Activated naive CD8-positive, alpha-beta T cell (primary cell): ENCODE measurements around the gene PTPRN2.

ENCODE experiments used
- H3K27ac Mint-ChIP-seq: one replicate; pipeline ENCODE4 v1.8.0; 2021; ENCODE audit warnings: mixed read lengths
- H3K27me3 Mint-ChIP-seq: one replicate; pipeline ENCODE4 v1.8.0; 2021; ENCODE audit warnings: mixed read lengths
- H3K36me3 Mint-ChIP-seq: one replicate; pipeline ENCODE4 v1.8.0; 2021; ENCODE audit warnings: mixed read lengths
- H3K4me1 Mint-ChIP-seq: one replicate; pipeline ENCODE4 v1.8.0; 2021; ENCODE audit warnings: low read depth, mixed read lengths
- H3K4me3 Mint-ChIP-seq: one replicate; pipeline ENCODE4 v1.8.0; 2021; ENCODE audit warnings: mild to moderate bottlenecking, mixed read lengths
- H3K9me3 Mint-ChIP-seq: one replicate; pipeline ENCODE4 v1.8.0; 2021; ENCODE audit warnings: low read depth, mixed read lengths

PTPRN2 gene

GRCh38 chr7:157955348-157955999 lies 632.1 kb downstream of the PTPRN2 start:
- no peaks in the 10 kb centered on the region for H3K4me1 Mint-ChIP-seq
- H3K27ac Mint-ChIP-seq = no peak overlapping the region
- peaks cover 6% of the 10 kb centered on the region for H3K27me3 Mint-ChIP-seq
- H3K4me3 Mint-ChIP-seq = no peak overlapping the region
- H3K9me3 Mint-ChIP-seq = no peaks in the 10 kb centered on the region
- H3K36me3 Mint-ChIP-seq = no peaks in the 10 kb centered on the region

- no peaks in the 10 kb centered on the region for H3K36me3 Mint-ChIP-seq
- H3K27me3 Mint-ChIP-seq = peaks cover 6% of the 10 kb centered on the region
- H3K4me3 Mint-ChIP-seq = no peak overlapping the region
- H3K4me1 Mint-ChIP-seq = no peaks in the 10 kb centered on the region
- no peaks in the 10 kb centered on the region for H3K9me3 Mint-ChIP-seq
- H3K27ac Mint-ChIP-seq = no peak overlapping the region
Measured at GRCh38 chr7:157954901-157955300, 632.7 kb downstream of the PTPRN2 start.

- Mint-ChIP-seq H3K4me1 (no peaks in the 10 kb centered on the region), H3K9me3 (peaks cover 4% of the 10 kb centered on the region), H3K4me3 (no peak overlapping the region), H3K27ac (no peak overlapping the region), H3K27me3 (peaks cover 6% of the 10 kb centered on the region), H3K36me3 (no peaks in the 10 kb centered on the region)
Measured at GRCh38 chr7:157952841-157953645, 634.6 kb downstream of the PTPRN2 start.

- Mint-ChIP-seq H3K36me3 (no peaks in the 10 kb centered on the region), H3K4me3 (no peak overlapping the region)
Measured at GRCh38 chr7:157952050-157952667, 635.5 kb downstream of the PTPRN2 start.

GRCh38 chr7:157951300-157952049 lies 636.1 kb downstream of the PTPRN2 start:
- no peaks in the 10 kb centered on the region for H3K36me3 Mint-ChIP-seq
- peaks cover 14% of the 10 kb centered on the region for H3K9me3 Mint-ChIP-seq
- H3K4me3 Mint-ChIP-seq = no peak overlapping the region
- no peak overlapping the region for H3K27ac Mint-ChIP-seq
- peaks cover 6% of the 10 kb centered on the region for H3K27me3 Mint-ChIP-seq
- no peaks in the 10 kb centered on the region for H3K4me1 Mint-ChIP-seq

More at GRCh38 chr7:157952050-157952667, 635.5 kb downstream of the PTPRN2 start:
- Mint-ChIP-seq H3K27ac (no peak overlapping the region), H3K4me1 (no peaks in the 10 kb centered on the region), H3K27me3 (peaks cover 6% of the 10 kb centered on the region), H3K9me3 (peaks cover 10% of the 10 kb centered on the region)

- H3K27me3 Mint-ChIP-seq = peaks cover 6% of the 10 kb centered on the region
- H3K4me1 Mint-ChIP-seq = no peaks in the 10 kb centered on the region
- no peak overlapping the region for H3K27ac Mint-ChIP-seq
- no peak overlapping the region for H3K4me3 Mint-ChIP-seq
- peaks cover 14% of the 10 kb centered on the region for H3K9me3 Mint-ChIP-seq
- H3K36me3 Mint-ChIP-seq = no peaks in the 10 kb centered on the region
Measured at GRCh38 chr7:157949711-157950110, 637.9 kb downstream of the PTPRN2 start.

GRCh38 chr7:157947504-157947903 lies 640.1 kb downstream of the PTPRN2 start:
- H3K9me3 Mint-ChIP-seq = peaks cover 14% of the 10 kb centered on the region
- H3K36me3 Mint-ChIP-seq = no peaks in the 10 kb centered on the region
- H3K27me3 Mint-ChIP-seq = peaks cover 2% of the 10 kb centered on the region
- no peak overlapping the region for H3K4me3 Mint-ChIP-seq
- no peak overlapping the region for H3K27ac Mint-ChIP-seq
- no peaks in the 10 kb centered on the region for H3K4me1 Mint-ChIP-seq

GRCh38 chr7:157946398-157947060 lies 641.1 kb downstream of the PTPRN2 start:
- Mint-ChIP-seq H3K27me3 (peaks cover 2% of the 10 kb centered on the region), H3K27ac (no peak overlapping the region), H3K36me3 (no peaks in the 10 kb centered on the region), H3K9me3 (peaks cover 14% of the 10 kb centered on the region), H3K4me3 (no peak overlapping the region), H3K4me1 (no peaks in the 10 kb centered on the region)

- no peaks in the 10 kb centered on the region for H3K36me3 Mint-ChIP-seq
- no peaks in the 10 kb centered on the region for H3K4me1 Mint-ChIP-seq
- H3K27me3 Mint-ChIP-seq = no peaks in the 10 kb centered on the region
- no peak overlapping the region for H3K4me3 Mint-ChIP-seq
- peaks cover 14% of the 10 kb centered on the region for H3K9me3 Mint-ChIP-seq
- no peak overlapping the region for H3K27ac Mint-ChIP-seq
Measured at GRCh38 chr7:157945401-157945800, 642.2 kb downstream of the PTPRN2 start.

GRCh38 chr7:157944734-157945291 lies 642.8 kb downstream of the PTPRN2 start:
- no peak overlapping the region for H3K27ac Mint-ChIP-seq
- H3K9me3 Mint-ChIP-seq = peaks cover 14% of the 10 kb centered on the region
- H3K4me3 Mint-ChIP-seq = no peak overlapping the region
- no peaks in the 10 kb centered on the region for H3K4me1 Mint-ChIP-seq
- H3K27me3 Mint-ChIP-seq = no peaks in the 10 kb centered on the region
- H3K36me3 Mint-ChIP-seq = no peaks in the 10 kb centered on the region

GRCh38 chr7:157944051-157944450 lies 643.6 kb downstream of the PTPRN2 start:
- Mint-ChIP-seq H3K9me3 (peaks cover 14% of the 10 kb centered on the region), H3K36me3 (no peaks in the 10 kb centered on the region), H3K4me1 (no peaks in the 10 kb centered on the region), H3K27ac (no peak overlapping the region), H3K27me3 (no peaks in the 10 kb centered on the region), H3K4me3 (no peak overlapping the region)

- Mint-ChIP-seq H3K4me1 (no peaks in the 10 kb centered on the region), H3K9me3 (peaks cover 14% of the 10 kb centered on the region), H3K27me3 (no peaks in the 10 kb centered on the region), H3K27ac (no peak overlapping the region), H3K4me3 (no peak overlapping the region), H3K36me3 (no peaks in the 10 kb centered on the region)
Measured at GRCh38 chr7:157943561-157943960, 644.1 kb downstream of the PTPRN2 start.

GRCh38 chr7:157941210-157941609 lies 646.4 kb downstream of the PTPRN2 start:
- Mint-ChIP-seq H3K4me3 (no peak overlapping the region), H3K9me3 (no peaks in the 10 kb centered on the region), H3K27me3 (no peaks in the 10 kb centered on the region), H3K4me1 (no peaks in the 10 kb centered on the region), H3K27ac (no peak overlapping the region), H3K36me3 (no peaks in the 10 kb centered on the region)

GRCh38 chr7:157940497-157940896 lies 647.1 kb downstream of the PTPRN2 start:
- no peaks in the 10 kb centered on the region for H3K4me1 Mint-ChIP-seq
- H3K36me3 Mint-ChIP-seq = peaks cover 2% of the 10 kb centered on the region
- H3K4me3 Mint-ChIP-seq = no peak overlapping the region
- no peaks in the 10 kb centered on the region for H3K27me3 Mint-ChIP-seq
- H3K9me3 Mint-ChIP-seq = no peaks in the 10 kb centered on the region
- H3K27ac Mint-ChIP-seq = no peak overlapping the region
